Adrenal gland (tissue), 5 donors: ENCODE results near the gene SLC12A5.

ENCODE experiments used
- CTCF ChIP-seq, 6 experiments: fragments of 450-650 bp in 4 of 6; fragments of 200-600 bp in 2 of 6; sonication (generic) in 1 of 6; IDR thresholded peaks; 1 replicate in 5 of 6; 2 replicates in 1 of 6; pipeline versions ENCODE4 v1.5.1 to v1.8.0; 2016 to 2021; ENCODE audit warnings: antibody characterized with exemption in 6 of 6, mild to moderate bottlenecking in 2 of 6, moderate library complexity in 1 of 6
- POLR2A ChIP-seq, 2 donors: fragments of 450-650 bp; IDR thresholded peaks; one replicate each; pipeline ENCODE4 v1.6.1; 2017; ENCODE audit warnings: antibody characterized with exemption in 2 of 2, mild to moderate bottlenecking in 2 of 2, moderate library complexity in 1 of 2
- donor health status: DM: no; HTN: no; CAD: no.

DNA sequence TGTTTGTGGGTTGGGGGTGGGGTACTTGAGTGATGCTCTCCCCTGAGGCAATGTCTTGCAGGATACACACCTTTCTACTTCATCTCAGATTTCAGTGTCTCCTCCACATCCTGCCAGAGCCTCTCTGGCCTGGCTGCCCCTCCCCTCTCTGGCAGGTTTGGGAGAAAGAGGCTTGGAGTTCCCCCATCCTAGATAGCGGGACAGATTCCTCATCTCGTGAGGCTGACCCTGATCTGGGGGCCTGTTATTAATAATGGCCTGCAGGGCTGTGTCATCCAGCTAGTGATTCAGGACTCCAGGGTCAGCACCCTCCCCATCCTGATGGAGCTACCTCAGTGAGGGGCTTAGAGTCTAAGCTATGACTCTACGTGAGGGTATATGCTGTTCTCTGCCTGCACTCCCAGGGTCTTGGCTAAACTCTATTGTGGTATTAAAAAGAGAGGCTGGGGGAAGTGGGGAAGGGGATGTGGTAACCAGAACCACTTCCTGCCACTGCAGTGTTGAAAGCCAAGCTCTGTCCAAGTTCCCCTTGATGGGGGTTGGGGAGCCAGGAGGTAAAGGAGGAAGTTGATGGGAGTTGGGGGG is 24.0 kb upstream of the SLC12A5 start:
- TF ChIP-seq CTCF (IDR thresholded peaks at IDR 0.05): no peak
- no peak for TF ChIP-seq POLR2A (IDR thresholded peaks at IDR 0.05)
